ENCODE results near the gene GIT1.

Gene GIT1

DNA sequence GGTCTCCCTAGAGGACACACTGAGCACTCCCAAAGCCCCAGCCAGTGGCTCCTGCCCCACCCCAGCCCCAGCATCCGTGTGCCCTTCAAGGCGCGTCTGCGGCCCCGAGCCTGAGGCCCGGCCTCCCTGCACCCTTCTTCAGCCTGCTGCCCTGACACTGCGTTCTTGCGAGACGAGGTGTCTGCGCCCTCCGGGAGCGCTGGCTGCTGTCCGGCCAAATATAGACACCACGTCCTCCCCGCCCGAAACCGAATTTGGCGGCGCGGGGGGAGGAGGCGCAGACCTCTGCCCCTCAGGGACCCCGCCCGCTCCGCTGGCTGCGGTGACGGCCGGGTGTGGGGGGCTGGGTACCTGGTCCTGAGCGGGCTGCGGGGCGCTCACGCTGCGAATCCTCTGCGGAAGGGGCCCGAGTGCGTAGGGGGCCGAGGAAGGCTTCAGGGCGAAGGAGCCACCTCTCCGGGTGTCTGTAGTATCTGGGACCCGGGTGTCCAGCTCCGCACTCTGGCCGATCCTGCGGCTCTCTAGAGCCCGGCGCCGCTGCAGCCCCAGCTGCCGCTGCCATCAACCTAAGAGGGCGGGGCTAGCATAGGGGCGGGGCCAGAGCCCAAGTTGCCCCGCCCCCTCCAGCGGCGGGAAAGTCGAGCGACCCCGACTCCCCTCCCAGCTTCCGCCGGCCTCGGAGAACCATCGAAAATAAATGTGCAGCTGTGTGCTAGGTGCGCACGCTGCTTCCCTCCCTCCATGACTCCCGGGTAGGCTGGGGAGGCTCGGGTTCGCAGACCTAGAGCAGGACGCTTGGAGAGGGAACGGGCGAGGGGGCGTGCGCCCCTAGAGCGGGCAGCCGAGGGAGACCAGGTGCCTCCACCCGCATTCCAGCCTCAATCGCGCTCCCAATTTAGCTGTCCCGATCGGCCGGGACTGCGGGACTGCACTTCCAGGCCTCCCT, 33.2 kb upstream of the GIT1 start, which contains the start of gene CORO6:
Gene CORO6, minus strand, starts transcription at position 576 of the 946 bp plus-strand sequence. CDS start 1,491 bp downstream, outside the sequence.
- Histone ChIP-seq H3K4me1 (ENCODE audit: control insufficient read depth, insufficient read depth, low read length) (peaks cover 27% of the 10 kb centered on the region), H3K36me3 (ENCODE audit: control insufficient read depth, insufficient read depth, low read length) (no peaks in the 10 kb centered on the region), H3K4me3 (ENCODE audit: low read depth, low read length) (peak within 1 kb of the TSS; percentile 63), H3K9me3 (ENCODE audit: control insufficient read depth, insufficient read depth, low read length) (no peaks in the 10 kb centered on the region), H3K27ac (ENCODE audit: low read depth, low read length) (peak within 1 kb of the TSS; percentile 36), H3K27me3 (ENCODE audit: control insufficient read depth, insufficient read depth, low read length) (peaks cover 37% of the 10 kb centered on the region), H3K9ac (ENCODE audit: low read depth, low read length) (peak within 1 kb of the TSS; percentile 54)

DNA sequence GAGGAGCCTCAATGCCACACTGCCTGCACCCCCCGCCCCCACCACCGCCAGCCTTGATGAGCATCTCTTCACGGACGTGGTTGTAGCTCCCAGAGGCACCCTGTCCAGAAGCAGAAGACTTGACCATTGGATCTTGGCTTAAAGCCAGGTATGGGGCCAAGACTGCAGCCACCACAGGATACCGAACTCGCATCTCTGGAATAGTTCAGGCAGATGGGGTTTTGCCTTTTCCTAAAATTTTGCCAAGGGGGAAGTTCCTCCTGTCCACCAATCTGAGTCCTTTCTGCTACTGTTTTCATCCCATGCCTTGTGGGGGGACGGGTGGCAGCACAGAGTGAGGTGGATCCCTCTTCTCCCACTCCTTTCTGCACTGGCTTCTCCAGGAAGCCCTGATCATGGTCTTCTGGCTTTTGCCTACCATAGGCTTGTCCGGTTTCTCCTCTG, 32.3 kb upstream of the GIT1 start:
- Histone ChIP-seq H3K4me3 (ENCODE audit: low read depth, low read length) (peak overlapping the region; percentile 63), H3K9ac (ENCODE audit: low read depth, low read length) (no peak overlapping the region)

DNA sequence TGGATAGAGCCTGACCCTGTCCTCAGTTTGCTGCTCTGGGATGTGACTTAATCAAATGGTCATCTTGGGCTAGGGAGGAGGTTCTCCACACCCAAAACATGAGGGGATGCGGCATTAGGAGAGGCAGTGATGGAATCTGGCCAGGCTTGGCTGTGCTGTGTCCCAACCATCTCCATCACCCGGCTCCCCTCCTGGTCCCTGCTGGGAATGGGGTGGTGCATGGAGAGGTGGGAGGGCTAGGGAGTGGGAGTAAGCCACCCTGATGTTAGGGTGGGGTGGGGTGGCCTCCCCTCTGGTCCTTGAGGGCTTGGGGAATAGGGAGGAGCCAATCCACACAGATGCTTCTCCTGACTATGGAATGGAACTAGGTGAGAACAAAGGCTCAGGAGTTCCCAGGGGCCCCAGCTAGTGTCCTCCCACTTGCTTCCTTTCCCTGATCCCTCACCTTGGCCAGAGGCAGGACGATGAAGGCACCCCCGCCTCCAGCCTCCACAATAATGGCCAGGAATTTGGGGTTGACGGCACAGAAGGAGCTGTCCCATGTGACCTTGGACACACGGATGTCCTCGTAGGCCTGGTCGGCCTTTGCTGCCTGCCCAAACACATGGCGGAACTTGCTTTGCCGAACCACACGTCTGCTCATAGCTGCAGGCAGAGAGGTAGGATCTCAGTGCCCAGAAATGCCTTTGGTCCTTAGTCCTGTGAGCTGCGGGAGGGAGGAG, 31.5 kb upstream of the GIT1 start:
- Histone ChIP-seq H3K9ac (ENCODE audit: low read depth, low read length) (no peak overlapping the region), H3K36me3 (ENCODE audit: control insufficient read depth, insufficient read depth, low read length) (no peaks in the 10 kb centered on the region), H3K27ac (ENCODE audit: low read depth, low read length) (no peak overlapping the region), H3K9me3 (ENCODE audit: control insufficient read depth, insufficient read depth, low read length) (no peaks in the 10 kb centered on the region), H3K4me1 (ENCODE audit: control insufficient read depth, insufficient read depth, low read length) (peaks cover 36% of the 10 kb centered on the region), H3K27me3 (ENCODE audit: control insufficient read depth, insufficient read depth, low read length) (peaks cover 54% of the 10 kb centered on the region), H3K4me3 (ENCODE audit: low read depth, low read length) (no peak overlapping the region)

More for the DNA sequence above, 32.3 kb upstream of the GIT1 start:
- Histone ChIP-seq H3K27ac (ENCODE audit: low read depth, low read length) (no peak overlapping the region), H3K36me3 (ENCODE audit: control insufficient read depth, insufficient read depth, low read length) (no peaks in the 10 kb centered on the region), H3K9me3 (ENCODE audit: control insufficient read depth, insufficient read depth, low read length) (no peaks in the 10 kb centered on the region), H3K27me3 (ENCODE audit: control insufficient read depth, insufficient read depth, low read length) (peaks cover 45% of the 10 kb centered on the region), H3K4me1 (ENCODE audit: control insufficient read depth, insufficient read depth, low read length) (peaks cover 29% of the 10 kb centered on the region)

DNA sequence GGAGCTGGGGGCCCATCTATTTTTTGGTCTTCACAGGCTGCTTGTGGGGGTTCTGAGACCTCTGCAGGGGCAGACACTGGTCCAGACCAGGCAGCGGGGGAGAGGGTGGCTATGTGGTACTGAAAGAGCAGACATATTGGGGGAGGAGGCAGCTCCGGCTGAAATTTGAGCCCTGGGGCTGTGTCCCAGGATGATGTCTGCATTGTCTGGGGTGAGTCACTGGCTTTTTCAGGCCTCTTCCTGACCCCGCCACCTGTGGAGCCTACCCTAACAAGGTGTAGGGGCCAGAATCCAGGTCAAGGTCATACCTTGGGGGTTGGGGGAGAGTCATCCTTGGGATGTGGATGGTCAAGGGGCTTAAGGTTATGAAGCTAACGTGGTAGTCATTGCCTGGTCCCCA, 30.8 kb upstream of the GIT1 start:
- H3K4me1 ChIP-seq (ENCODE audit: control insufficient read depth, insufficient read depth, low read length) = peaks cover 36% of the 10 kb centered on the region
- H3K27me3 ChIP-seq (ENCODE audit: control insufficient read depth, insufficient read depth, low read length) = peaks cover 59% of the 10 kb centered on the region
- no peak overlapping the region for H3K27ac ChIP-seq (ENCODE audit: low read depth, low read length)
- H3K4me3 ChIP-seq (ENCODE audit: low read depth, low read length) = no peak overlapping the region
- no peaks in the 10 kb centered on the region for H3K9me3 ChIP-seq (ENCODE audit: control insufficient read depth, insufficient read depth, low read length)
- no peaks in the 10 kb centered on the region for H3K36me3 ChIP-seq (ENCODE audit: control insufficient read depth, insufficient read depth, low read length)
- H3K9ac ChIP-seq (ENCODE audit: low read depth, low read length) = no peak overlapping the region

DNA sequence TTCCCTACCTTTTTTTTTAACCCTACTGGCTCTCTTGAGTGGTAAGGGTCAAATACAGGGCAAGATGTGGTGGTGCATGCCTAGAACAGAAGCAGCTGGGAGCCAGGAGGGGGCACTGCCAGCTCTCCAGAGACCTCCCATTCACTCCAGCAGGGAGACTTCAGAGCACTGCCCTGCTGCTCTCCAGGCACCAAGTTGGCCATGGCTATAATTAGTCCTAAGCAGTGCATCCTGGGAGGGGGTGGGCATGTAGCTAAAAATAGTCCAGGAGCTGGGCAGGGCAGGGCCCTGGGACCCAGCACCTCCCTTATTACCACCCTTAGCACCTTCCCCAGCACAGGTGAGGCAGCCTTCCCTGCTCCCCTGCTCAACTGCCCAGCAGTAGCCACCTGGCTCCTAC, 29.8 kb upstream of the GIT1 start:
- Histone ChIP-seq H3K36me3 (ENCODE audit: control insufficient read depth, insufficient read depth, low read length) (no peaks in the 10 kb centered on the region), H3K4me3 (ENCODE audit: low read depth, low read length) (no peak overlapping the region), H3K9me3 (ENCODE audit: control insufficient read depth, insufficient read depth, low read length) (no peaks in the 10 kb centered on the region), H3K27ac (ENCODE audit: low read depth, low read length) (no peak overlapping the region), H3K4me1 (ENCODE audit: control insufficient read depth, insufficient read depth, low read length) (peaks cover 44% of the 10 kb centered on the region), H3K27me3 (ENCODE audit: control insufficient read depth, insufficient read depth, low read length) (peaks cover 69% of the 10 kb centered on the region), H3K9ac (ENCODE audit: low read depth, low read length) (no peak overlapping the region)

DNA sequence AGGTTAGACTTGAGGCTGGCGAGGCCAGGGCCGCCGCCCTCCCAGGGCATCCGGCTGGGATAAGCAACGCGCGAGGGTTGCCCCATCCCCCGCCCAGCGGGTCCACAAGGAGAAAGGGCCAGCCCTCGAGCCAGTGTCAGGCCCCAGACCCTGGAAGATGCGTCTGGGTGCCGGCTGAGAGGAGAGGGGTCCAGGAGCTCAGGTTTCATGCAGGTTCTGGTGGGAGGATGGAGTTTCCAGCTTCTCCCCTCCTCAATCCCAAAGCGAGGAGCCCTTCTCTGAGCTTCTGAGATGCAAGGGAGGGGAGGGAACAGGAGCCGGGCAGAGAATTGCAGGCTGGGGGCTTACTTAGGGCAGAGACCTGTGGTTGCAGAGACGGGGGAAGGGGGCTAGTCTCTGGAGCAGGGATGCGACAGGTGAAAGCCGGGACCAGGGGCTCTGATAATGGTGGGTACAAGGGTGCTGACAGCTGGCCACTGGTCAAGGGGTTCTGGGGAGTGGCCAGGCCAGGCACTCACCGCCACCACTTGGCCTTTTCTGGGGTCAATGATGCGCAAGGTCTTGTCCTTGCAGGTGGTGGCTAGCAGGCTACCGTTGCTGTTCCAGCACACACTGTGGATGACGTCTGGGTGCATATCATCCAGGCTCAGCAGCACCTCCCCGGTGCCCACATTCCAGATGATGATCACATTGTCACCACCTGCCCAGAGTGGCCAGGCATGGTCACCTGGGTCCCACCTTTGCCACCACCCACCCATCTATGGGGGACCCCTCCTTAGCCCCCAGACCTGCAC, 29.0 kb upstream of the GIT1 start:
- peak overlapping the region; percentile 42; the same call in 1 of the 2 replicates for H3K4me3 ChIP-seq (ENCODE audit: low read depth, low read length)
- H3K9me3 ChIP-seq (ENCODE audit: control insufficient read depth, insufficient read depth, low read length) = no peaks in the 10 kb centered on the region
- peaks cover 71% of the 10 kb centered on the region for H3K27me3 ChIP-seq (ENCODE audit: control insufficient read depth, insufficient read depth, low read length)
- no peaks in the 10 kb centered on the region for H3K36me3 ChIP-seq (ENCODE audit: control insufficient read depth, insufficient read depth, low read length)
- H3K27ac ChIP-seq (ENCODE audit: low read depth, low read length) = no peak overlapping the region
- no peak overlapping the region for H3K9ac ChIP-seq (ENCODE audit: low read depth, low read length)
- H3K4me1 ChIP-seq (ENCODE audit: control insufficient read depth, insufficient read depth, low read length) = peaks cover 48% of the 10 kb centered on the region

DNA sequence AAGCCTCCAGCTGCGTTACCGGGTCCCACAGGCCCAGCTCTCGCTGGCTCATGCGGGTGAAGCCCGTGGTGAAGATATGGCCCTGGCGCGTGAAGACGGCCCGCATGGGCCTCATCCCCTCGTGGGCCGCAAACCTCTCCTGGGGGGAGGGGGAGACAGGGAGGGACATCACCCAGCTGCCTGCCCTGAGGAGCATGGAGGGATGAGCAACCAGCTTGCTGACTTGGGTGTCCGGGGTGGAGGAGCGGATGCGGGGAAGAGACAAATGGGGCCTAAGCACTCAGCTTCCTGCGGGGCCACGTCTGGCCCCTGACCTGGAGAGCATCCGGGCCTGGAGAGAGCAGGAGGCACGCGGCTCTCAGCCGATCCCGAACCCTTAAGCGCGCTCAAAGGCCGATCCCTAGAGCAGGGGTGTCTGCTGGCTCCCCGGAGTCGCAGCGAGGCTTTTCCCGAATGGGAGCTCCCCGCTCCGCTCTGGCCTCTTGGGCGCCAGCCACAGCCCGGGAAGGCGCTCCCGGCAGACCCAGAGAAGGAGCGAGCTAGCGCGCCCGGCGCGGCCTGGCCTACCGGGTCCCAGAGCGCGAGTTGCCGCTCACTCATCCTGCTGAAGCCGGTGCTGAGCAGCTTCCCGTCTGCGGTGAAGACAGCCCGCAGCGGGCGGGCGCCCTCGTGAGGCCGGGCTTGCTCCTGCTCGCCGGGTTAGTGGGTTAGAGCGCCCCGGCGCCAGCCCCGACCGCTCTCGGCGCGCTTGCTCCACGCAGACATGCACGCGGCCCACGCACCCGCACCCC, 28.2 kb upstream of the GIT1 start:
- no peaks in the 10 kb centered on the region for H3K9me3 ChIP-seq (ENCODE audit: control insufficient read depth, insufficient read depth, low read length)
- peak overlapping the region; percentile 42; the same call in 1 of the 2 replicates for H3K4me3 ChIP-seq (ENCODE audit: low read depth, low read length)
- H3K27ac ChIP-seq (ENCODE audit: low read depth, low read length) = peak overlapping the region; percentile 16
- peaks cover 44% of the 10 kb centered on the region for H3K4me1 ChIP-seq (ENCODE audit: control insufficient read depth, insufficient read depth, low read length)
- no peak overlapping the region for H3K9ac ChIP-seq (ENCODE audit: low read depth, low read length)
- H3K27me3 ChIP-seq (ENCODE audit: control insufficient read depth, insufficient read depth, low read length) = peaks cover 68% of the 10 kb centered on the region
- 0 out of 2 replicates have a peak, but pooled peaks cover 2% of the 10 kb centered on the region for H3K36me3 ChIP-seq (ENCODE audit: control insufficient read depth, insufficient read depth, low read length)

DNA sequence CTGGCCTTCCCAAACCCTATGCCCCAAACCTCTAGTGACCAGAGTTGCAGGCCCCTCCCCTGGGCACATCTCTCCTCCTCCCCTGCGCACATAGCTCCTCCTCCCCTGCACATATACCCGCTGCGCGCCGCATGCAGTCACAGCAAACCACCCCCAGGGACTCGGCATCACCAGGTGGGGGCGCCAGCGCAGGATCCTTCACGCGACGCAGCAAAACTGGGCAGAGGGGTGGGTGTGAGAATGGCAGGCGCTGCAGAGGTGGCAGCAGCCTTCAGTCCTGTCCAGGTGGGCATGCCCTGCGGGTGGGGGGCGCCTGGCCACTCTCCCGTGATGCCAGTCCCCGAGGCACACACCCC, 27.7 kb upstream of the GIT1 start:
- Histone ChIP-seq H3K4me1 (ENCODE audit: control insufficient read depth, insufficient read depth, low read length) (peaks cover 44% of the 10 kb centered on the region), H3K9ac (ENCODE audit: low read depth, low read length) (no peak overlapping the region), H3K27ac (ENCODE audit: low read depth, low read length) (no peak overlapping the region), H3K36me3 (ENCODE audit: control insufficient read depth, insufficient read depth, low read length) (0 out of 2 replicates have a peak, but pooled peaks cover 4% of the 10 kb centered on the region), H3K9me3 (ENCODE audit: control insufficient read depth, insufficient read depth, low read length) (no peaks in the 10 kb centered on the region), H3K27me3 (ENCODE audit: control insufficient read depth, insufficient read depth, low read length) (peaks cover 63% of the 10 kb centered on the region), H3K4me3 (ENCODE audit: low read depth, low read length) (peak overlapping the region; percentile 42; the same call in 1 of the 2 replicates)

DNA sequence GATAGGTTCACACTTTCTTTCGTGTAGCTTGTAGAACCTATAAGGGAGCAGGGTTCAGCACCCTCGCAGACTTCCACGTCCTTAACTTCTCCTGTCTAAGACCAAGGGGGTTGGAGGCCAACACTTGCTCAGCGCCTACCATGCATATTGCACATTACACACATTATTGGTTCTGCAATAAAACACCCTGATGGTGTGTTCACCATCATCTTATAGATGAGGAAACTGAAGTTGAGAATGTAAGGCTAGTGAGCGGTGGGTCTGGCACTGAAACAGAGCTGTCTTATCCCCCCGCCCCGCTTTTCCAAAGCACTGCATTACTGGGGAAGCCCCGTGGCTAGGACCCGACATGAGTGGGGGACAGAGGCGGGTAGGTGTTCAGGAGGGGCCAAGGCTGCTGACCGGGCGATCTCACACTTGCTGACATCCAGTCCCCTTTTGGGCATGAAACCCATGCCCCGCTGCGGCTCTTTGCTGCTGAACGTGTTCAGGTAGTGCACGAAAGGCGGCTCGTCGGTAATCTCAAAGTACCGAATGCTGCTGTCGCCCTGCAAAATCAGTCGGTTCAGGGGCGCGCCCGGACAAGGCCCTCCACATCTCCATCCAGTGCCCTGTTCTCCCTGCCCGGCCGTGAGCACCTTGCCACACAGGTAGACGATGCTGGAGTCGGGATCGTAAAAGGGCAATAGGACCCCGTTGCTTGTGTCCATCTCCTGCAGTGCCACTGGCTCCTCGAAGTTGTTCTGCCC, 27.0 kb upstream of the GIT1 start:
- no peak overlapping the region for H3K9ac ChIP-seq (ENCODE audit: low read depth, low read length)
- no peaks in the 10 kb centered on the region for H3K9me3 ChIP-seq (ENCODE audit: control insufficient read depth, insufficient read depth, low read length)
- H3K27me3 ChIP-seq (ENCODE audit: control insufficient read depth, insufficient read depth, low read length) = peaks cover 57% of the 10 kb centered on the region
- H3K27ac ChIP-seq (ENCODE audit: low read depth, low read length) = no peak overlapping the region
- peaks cover 44% of the 10 kb centered on the region for H3K4me1 ChIP-seq (ENCODE audit: control insufficient read depth, insufficient read depth, low read length)
- peak overlapping the region; percentile 62; the same call in 1 of the 2 replicates for H3K4me3 ChIP-seq (ENCODE audit: low read depth, low read length)
- H3K36me3 ChIP-seq (ENCODE audit: control insufficient read depth, insufficient read depth, low read length) = 0 out of 2 replicates have a peak, but pooled peaks cover 4% of the 10 kb centered on the region
